ENCODE results near the gene IFNG. TPM values are rescaled to one million over a fixed set of nuclear protein-coding genes. Genes with fewer than 3 reads are reported as not detected.

The IFNG gene
- total and polyA plus RNA-seq, 11 donors = 0.20 to 1.3 TPM; not detected in 9

DNA sequence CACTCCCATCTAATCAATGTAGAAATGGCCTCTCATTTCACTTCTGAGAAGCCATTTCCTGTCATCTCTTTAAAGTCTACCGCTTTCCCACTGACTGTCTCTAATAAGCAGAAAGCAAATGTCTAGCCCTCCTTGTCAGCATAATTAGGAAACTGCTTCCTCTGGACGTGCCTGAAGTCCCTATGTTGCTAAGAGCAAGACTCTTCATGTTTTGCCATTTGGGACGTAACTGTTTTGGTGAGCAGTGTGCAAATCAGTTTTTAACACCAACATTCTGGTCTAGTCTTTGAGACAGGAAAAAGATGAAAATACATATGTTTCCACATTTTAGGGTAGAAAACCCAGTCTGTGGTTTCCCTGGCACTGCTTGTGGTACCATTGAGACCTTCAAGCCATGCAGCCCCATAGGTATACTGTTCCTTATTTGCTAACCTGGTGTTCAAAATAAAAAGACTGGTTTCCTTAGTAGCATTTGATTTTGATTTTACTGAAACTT, 22.2 kb downstream of the IFNG start:
- Histone ChIP-seq H3K27ac (no peak overlapping the region), H3K4me3 (no peak overlapping the region), H3K36me3 (no peaks in the 10 kb centered on the region), H3K27me3 (no peaks in the 10 kb centered on the region), H3K4me1 (no peaks in the 10 kb centered on the region), H3K9me3 (peaks cover 0 to 7% (median 0%) of the 10 kb centered on the region in 12 donors)
- no peak for DNase-seq
- TF ChIP-seq CTCF (IDR thresholded peaks at IDR 0.05) = no peak
- no peak for TF ChIP-seq POLR2A (IDR thresholded peaks at IDR 0.05)
- WGBS, 4 donors = 55 to 62% (median 58%) methylated on average over 3 of the region's 3 CpGs
- intact Hi-C loops (cut with DNase I) = loop anchor here in 1 of 10 donors (10.0 kb wide), 1 partner anchor 63 kb away; no protein-coding TSS in a partner anchor
- ATAC-seq = no peak

- intact Hi-C loops (cut with DNase I) = loop anchor here in 1 of 10 donors (10.0 kb wide), 1 partner anchor 61 kb away; no protein-coding TSS in a partner anchor
- H3K27me3 ChIP-seq = no peaks in the 10 kb centered on the region
- TF ChIP-seq CTCF (IDR thresholded peaks at IDR 0.05) (no peak), POLR2A (IDR thresholded peaks at IDR 0.05) (no peak)
- DNase-seq (no peak), ATAC-seq (no peak)
- H3K36me3 ChIP-seq = no peaks in the 10 kb centered on the region
- no peak overlapping the region for H3K4me3 ChIP-seq
- 85 to 90% (median 87%) methylated on average over 3 of the region's 3 CpGs for WGBS, 4 donors
- no peaks in the 10 kb centered on the region for H3K4me1 ChIP-seq
- H3K9me3 ChIP-seq = peaks cover 0 to 17% (median 3%) of the 10 kb centered on the region in 12 donors
- H3K27ac ChIP-seq = no peak overlapping the region
Measured at GRCh38 chr12:68135520-68135919, 24.0 kb downstream of the IFNG start.

DNA sequence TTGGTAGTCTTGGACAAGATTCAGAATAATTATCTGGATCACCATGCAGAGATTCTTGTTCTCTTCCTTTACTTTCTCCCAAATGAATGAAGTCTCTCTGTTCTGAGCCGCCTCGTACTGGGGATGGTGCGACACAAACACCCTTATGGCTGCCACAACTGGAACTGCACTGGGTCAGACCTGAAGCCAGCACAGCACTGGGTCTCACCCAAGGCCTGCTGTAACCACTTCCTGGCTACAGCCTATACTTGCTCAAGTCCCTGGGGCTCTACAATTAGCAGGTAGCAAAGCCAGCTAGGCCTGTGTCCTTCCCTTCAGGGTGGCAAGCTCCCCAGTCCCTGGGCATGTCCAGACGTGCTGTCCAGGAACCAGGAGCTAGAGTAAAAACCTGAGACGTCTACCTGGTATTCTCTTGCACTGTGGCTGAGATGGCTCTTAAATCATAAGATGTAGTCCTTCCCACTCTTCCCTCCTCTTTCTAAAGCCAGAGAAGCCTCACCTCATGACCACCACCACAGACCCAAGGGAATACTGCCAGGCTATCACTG, 27.6 kb downstream of the IFNG start:
- Histone ChIP-seq H3K27me3 (no peaks in the 10 kb centered on the region), H3K4me3 (no peak overlapping the region), H3K9me3 (peaks cover 0 to 50% (median 16%) of the 10 kb centered on the region in 12 donors), H3K36me3 (no peaks in the 10 kb centered on the region), H3K27ac (no peak overlapping the region), H3K4me1 (no peaks in the 10 kb centered on the region)
- no peak for DNase-seq
- no peak for ATAC-seq
- WGBS, 4 donors = 79 to 92% (median 89%) methylated on average over 5 of the region's 5 CpGs
- TF ChIP-seq CTCF (IDR thresholded peaks at IDR 0.05) = no peak
- intact Hi-C loops (cut with DNase I) = loop anchor here in 1 of 10 donors (10.0 kb wide), 1 partner anchor 57 kb away; no protein-coding TSS in a partner anchor

GRCh38 chr12:68129979-68130378, 29.6 kb downstream of the IFNG start:
- no peak for DNase-seq
- intact Hi-C loops (cut with DNase I) = loop anchor here in 1 of 10 donors (10.0 kb wide), 1 partner anchor 55 kb away; no protein-coding TSS in a partner anchor
- no peak overlapping the region for H3K27ac ChIP-seq
- H3K4me1 ChIP-seq = no peaks in the 10 kb centered on the region
- TF ChIP-seq POLR2A (IDR thresholded peaks at IDR 0.05) (no peak), CTCF (IDR thresholded peaks at IDR 0.05) (no peak)
- H3K27me3 ChIP-seq = no peaks in the 10 kb centered on the region
- H3K9me3 ChIP-seq = peaks cover 0 to 52% (median 16%) of the 10 kb centered on the region in 12 donors
- 83 to 92% (median 90%) methylated on average over 2 of the region's 2 CpGs for WGBS, 4 donors
- no peaks in the 10 kb centered on the region for H3K36me3 ChIP-seq
- no peak overlapping the region for H3K4me3 ChIP-seq
- no peak for ATAC-seq

Data from heart left ventricle (tissue), 16 donors.